Osteocyte (in vitro differentiated cells): ENCODE results near the gene CASKIN2. TPM values are rescaled to one million over a fixed set of nuclear protein-coding genes. Genes with fewer than 3 reads are reported as not detected.

Experiments
- DNase-seq: peaks from one replicate; pipeline ENCODE4 v3.0.0; 2021; ENCODE audit warnings: mixed read lengths; ENCODE audit not compliant: unreplicated experiment; ENCODE audit errors: extremely low spot score
- H3K27ac Mint-ChIP-seq: one replicate; pipeline ENCODE4 v1.8.0; 2021; ENCODE audit warnings: mild to moderate bottlenecking, mixed read lengths; ENCODE audit not compliant: unreplicated experiment
- H3K27me3 Mint-ChIP-seq: one replicate; pipeline ENCODE4 v1.8.0; 2021; ENCODE audit warnings: mixed read lengths; ENCODE audit not compliant: unreplicated experiment
- H3K36me3 Mint-ChIP-seq: one replicate; pipeline ENCODE4 v1.8.0; 2021; ENCODE audit warnings: mixed read lengths; ENCODE audit not compliant: unreplicated experiment
- H3K4me1 Mint-ChIP-seq: one replicate; pipeline ENCODE4 v1.8.0; 2021; ENCODE audit warnings: mixed read lengths; ENCODE audit not compliant: unreplicated experiment
- H3K4me3 Mint-ChIP-seq: one replicate; pipeline ENCODE4 v1.8.0; 2021; ENCODE audit warnings: mild to moderate bottlenecking, moderate library complexity, mixed read lengths; ENCODE audit not compliant: unreplicated experiment
- H3K9me3 Mint-ChIP-seq: one replicate; pipeline ENCODE4 v1.8.0; 2021; ENCODE audit warnings: mixed read lengths; ENCODE audit not compliant: unreplicated experiment
- CTCF ChIP-seq: fragments of 200-600 bp; sonication (generic); IDR thresholded peaks from 2 replicates; pipeline ENCODE4 v1.5.0; 2021; ENCODE audit warnings: antibody characterized with exemption, mild to moderate bottlenecking, moderate library complexity
- total RNA-seq: library from RNA; stranded (reverse); gene quantifications from 2 replicates; pipeline ENCODE4 v1.2.1, GENCODE V29; 2021

The CASKIN2 gene
- total RNA-seq, 1 donor from 2014 or later, result 28.1 TPM

DNA sequence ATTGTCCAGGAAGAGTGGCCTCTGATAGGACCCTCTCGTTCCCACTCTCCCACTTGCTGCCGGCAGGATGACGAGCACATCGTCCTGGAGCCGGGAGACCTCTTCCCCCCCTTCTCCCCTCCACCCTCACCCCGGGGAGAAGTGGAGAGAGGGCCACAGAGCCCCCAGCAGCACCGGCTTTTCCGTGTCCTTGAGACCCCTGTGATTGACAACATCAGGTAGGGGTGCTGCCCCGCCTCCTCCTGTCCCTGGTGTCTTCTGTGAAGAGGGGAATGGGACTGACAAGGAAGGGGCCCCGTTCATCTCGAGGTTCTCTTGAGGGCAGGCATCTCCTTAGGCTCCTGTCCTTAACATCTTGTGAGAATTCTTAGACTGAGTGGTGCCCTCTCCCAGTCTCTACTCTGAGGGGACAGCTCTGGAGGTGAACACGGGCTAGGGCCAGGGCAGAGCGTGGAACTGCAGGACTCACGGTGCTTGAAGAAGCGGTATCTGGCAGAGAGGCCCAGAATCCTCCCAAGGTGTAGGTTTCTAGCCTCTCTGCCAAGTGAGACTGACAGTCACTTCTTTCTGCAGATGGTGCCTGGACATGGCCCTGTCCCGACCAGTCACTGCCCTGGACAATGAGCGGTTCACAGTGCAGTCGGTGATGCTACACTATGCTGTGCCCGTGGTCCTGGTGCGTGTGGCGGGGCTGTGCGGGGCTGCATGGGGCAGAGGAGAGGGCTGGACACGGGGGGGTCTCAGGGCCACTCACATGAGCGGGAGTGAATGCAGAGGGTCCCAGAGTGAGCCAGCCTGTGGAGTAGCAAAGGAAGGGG is 26.4 kb downstream of the CASKIN2 start:
- no peak for DNase-seq
- Mint-ChIP-seq H3K27ac (no peak overlapping the region), H3K36me3 (peaks cover 10% of the 10 kb centered on the region), H3K4me3 (no peak overlapping the region), H3K4me1 (peaks cover 10% of the 10 kb centered on the region), H3K27me3 (no peaks in the 10 kb centered on the region), H3K9me3 (no peaks in the 10 kb centered on the region)
- no peak for TF ChIP-seq CTCF

DNA sequence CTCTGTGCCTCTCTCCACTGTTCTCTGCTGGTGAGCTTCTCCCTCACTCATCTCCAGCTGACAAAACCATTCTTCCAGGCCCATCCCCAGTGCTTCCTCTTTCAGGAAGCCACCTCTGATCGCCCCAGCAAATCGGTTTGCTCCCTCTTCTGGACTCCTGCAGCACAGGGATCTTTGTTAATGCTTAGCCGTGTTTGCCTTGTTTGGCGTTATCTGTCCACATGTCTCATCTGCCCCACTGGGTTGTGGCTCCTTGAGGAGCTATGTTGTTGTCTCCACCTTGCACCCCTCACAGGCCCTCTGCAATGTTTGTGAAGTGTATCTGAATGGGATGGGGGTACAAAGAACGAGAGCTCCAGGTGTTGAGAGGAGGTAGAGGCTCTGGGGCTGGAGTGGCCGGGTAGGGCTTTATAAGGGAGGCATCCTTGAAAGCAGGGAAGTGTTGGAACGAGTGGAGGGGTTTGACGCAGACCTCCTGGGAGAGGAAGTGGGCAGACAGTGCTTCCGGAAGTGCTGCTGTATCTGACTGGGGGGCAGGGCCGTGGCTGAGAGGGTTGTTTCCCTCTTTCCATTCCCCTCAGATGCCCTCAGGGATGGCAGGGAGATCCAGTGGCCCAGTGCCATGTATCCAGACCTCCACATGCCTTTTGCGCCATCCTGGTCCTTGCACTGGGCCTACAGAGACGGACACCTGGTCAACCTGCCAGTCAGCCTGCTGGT is 27.8 kb downstream of the CASKIN2 start:
- DNase-seq, result no peak
- Mint-ChIP-seq H3K27ac (no peak overlapping the region), H3K4me3 (no peak overlapping the region), H3K4me1 (peaks cover 10% of the 10 kb centered on the region), H3K36me3 (peaks cover 9% of the 10 kb centered on the region), H3K27me3 (no peaks in the 10 kb centered on the region), H3K9me3 (no peaks in the 10 kb centered on the region)
- TF ChIP-seq CTCF, result no peak

DNA sequence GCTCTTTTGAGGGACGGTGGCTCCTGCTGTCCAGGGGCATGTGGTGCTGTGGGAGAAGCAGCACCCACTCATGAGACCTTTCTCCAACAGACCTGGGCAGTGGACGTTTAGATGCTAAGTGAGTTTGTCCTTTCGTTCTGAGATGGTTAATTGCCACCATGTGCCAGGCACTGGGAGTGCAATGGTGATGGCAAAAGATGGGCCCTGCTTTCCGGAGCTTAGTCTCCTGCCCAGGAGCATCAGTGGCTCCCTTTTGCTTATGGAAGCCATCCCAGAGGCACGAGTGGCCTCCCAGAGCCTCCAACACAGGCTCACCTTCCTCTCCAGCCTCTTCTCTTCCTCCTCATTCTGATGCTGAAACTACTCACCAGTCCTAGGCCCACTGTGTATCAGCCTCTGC is 28.4 kb downstream of the CASKIN2 start:
- TF ChIP-seq CTCF, result no peak
- H3K4me1 Mint-ChIP-seq, result peaks cover 10% of the 10 kb centered on the region
- H3K9me3 Mint-ChIP-seq, result no peaks in the 10 kb centered on the region
- DNase-seq, result no peak
- H3K4me3 Mint-ChIP-seq, result no peak overlapping the region
- H3K36me3 Mint-ChIP-seq, result peaks cover 6% of the 10 kb centered on the region
- H3K27ac Mint-ChIP-seq, result no peak overlapping the region
- H3K27me3 Mint-ChIP-seq, result no peaks in the 10 kb centered on the region

DNA sequence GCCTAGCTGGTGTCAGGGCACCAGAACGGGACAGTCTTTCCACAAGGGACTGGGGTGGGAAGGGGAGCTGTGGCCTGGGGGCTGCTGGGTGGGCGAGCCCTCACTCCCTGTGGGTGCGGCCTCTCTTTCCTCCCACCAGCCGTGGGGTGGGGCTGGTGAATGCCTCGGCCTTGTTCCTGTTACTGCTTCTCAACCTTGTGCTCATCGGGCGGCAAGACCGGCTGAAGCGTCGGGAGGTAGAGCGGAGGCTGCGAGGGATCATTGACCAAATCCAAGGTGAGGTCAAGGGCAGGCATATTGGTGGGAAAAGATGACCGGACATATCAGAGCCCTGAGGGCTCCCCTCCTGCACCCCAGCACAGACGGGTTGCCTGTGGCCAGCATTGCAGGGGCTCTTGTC is 29.2 kb downstream of the CASKIN2 start:
- H3K36me3 Mint-ChIP-seq, result peaks cover 6% of the 10 kb centered on the region
- DNase-seq, result no peak
- TF ChIP-seq CTCF, result no peak
- no peak overlapping the region for H3K4me3 Mint-ChIP-seq
- H3K27me3 Mint-ChIP-seq, result no peaks in the 10 kb centered on the region
- H3K27ac Mint-ChIP-seq, result no peak overlapping the region
- H3K4me1 Mint-ChIP-seq, result peaks cover 10% of the 10 kb centered on the region
- H3K9me3 Mint-ChIP-seq, result no peaks in the 10 kb centered on the region

GRCh38 chr17:75485688-75486087 is 29.6 kb downstream of the CASKIN2 start:
- TF ChIP-seq CTCF, result no peak
- no peaks in the 10 kb centered on the region for H3K27me3 Mint-ChIP-seq

More at GRCh38 chr17:75485688-75486087, 29.6 kb downstream of the CASKIN2 start:
- peaks cover 10% of the 10 kb centered on the region for H3K4me1 Mint-ChIP-seq
- no peak overlapping the region for H3K27ac Mint-ChIP-seq
- H3K9me3 Mint-ChIP-seq, result no peaks in the 10 kb centered on the region
- peaks cover 6% of the 10 kb centered on the region for H3K36me3 Mint-ChIP-seq
- no peak overlapping the region for H3K4me3 Mint-ChIP-seq
- no peak for DNase-seq
